Adrenal gland (tissue), 12 donors: ENCODE measurements around the gene ACP1. TPM values are rescaled to one million over a fixed set of nuclear protein-coding genes. Genes with fewer than 3 reads are reported as not detected.

Experiments used
- DNase-seq, 7 donors: peaks; one replicate each; pipeline ENCODE4 v3.0.0-alpha.2; 2019 to 2020
- H3K27ac ChIP-seq, 5 donors: fragments of 200-600 bp; sonication (generic) in 4 of 5; 1 replicate in 3 of 5; 2 replicates in 2 of 5; pipeline versions ENCODE4 v1.5.1 to v1.8.0; 2016 to 2020; ENCODE audit warnings: mild to moderate bottlenecking in 1 of 5
- H3K27me3 ChIP-seq: fragments of 200-600 bp; 2 replicates; pipeline ENCODE4 v1.8.0; 2021
- H3K36me3 ChIP-seq, 2 donors: fragments of 200-600 bp; replicated peaks in 1 of 2; 1 replicate in 1 of 2; 2 replicates in 1 of 2; pipeline versions ENCODE4 v1.5.1 to v1.8.0; 2018 to 2022
- H3K4me1 ChIP-seq, 2 donors: fragments of 200-600 bp; replicated peaks in 1 of 2; 1 replicate in 1 of 2; 2 replicates in 1 of 2; pipeline versions ENCODE4 v1.5.1 to v1.8.0; 2018 to 2021
- H3K4me3 ChIP-seq, 4 donors: fragments of 200-600 bp; sonication (generic) in 3 of 4; one replicate each; pipeline ENCODE4 v1.5.1; 2016 to 2018
- H3K9me3 ChIP-seq, 3 donors: fragments of 200-600 bp; sonication (generic) in 1 of 3; replicated peaks in 1 of 3; 1 replicate in 2 of 3; 2 replicates in 1 of 3; pipeline versions ENCODE4 v1.5.1 to v1.8.0; 2016 to 2021
- CTCF ChIP-seq, 6 experiments: fragments of 450-650 bp in 4 of 6; fragments of 200-600 bp in 2 of 6; sonication (generic) in 1 of 6; IDR thresholded peaks; 1 replicate in 5 of 6; 2 replicates in 1 of 6; pipeline versions ENCODE4 v1.5.1 to v1.8.0; 2016 to 2021; ENCODE audit warnings: antibody characterized with exemption in 6 of 6, mild to moderate bottlenecking in 2 of 6, moderate library complexity in 1 of 6
- POLR2A ChIP-seq, 2 donors: fragments of 450-650 bp; IDR thresholded peaks; one replicate each; pipeline ENCODE4 v1.6.1; 2017; ENCODE audit warnings: antibody characterized with exemption in 2 of 2, mild to moderate bottlenecking in 2 of 2, moderate library complexity in 1 of 2
- WGBS, 4 donors: extraction: QIAGEN DNeasy Blood & Tissue Kit in 2 of 4; methylation state at CpG; one replicate each; pipeline versions ENCODE4 v1.1.5 to v1.1.7; 2013 to 2017; 5-methylcytosine and 5-hydroxymethylcytosine counted together
- intact Hi-C, 2 donors: fragments of 100-400 bp; cut with DNase I; formaldehyde crosslinking; loops; one replicate each; pipeline versions ENCODE4 v1.14.1 to v1.15.0; 2022 to 2023
- polyA plus RNA-seq, 3 donors: library from polyadenylated mRNA; stranded (reverse); fragments of 200-250 nt in 2 of 3; fragments of 350-450 nt in 1 of 3; fragmentation: Illumina TruSeq in 1 of 3; extraction: RNeasy Lipid Tissue Mini Kit (QIAGEN cat#74804) in 1 of 3; gene quantifications; one replicate each; pipeline ENCODE4 v1.2.3, GENCODE V29; 2013 to 2014
- total RNA-seq, 9 donors: library from RNA; depleted of rRNA in 4 of 9; stranded (reverse); fragments of >200 nt in 4 of 9; fragments of 120-200 nt in 1 of 9; fragmentation: NEBNext Ultra II Directional in 1 of 9; extraction: Animal tissue kit (Norgen Biotek cat#: 25700) in 1 of 9; gene quantifications; one replicate each; pipeline versions ENCODE4 v1.1.0 to v1.2.4, GENCODE V29; 2013 to 2023
- donor health status: healthy with polysubstance abuse.
- donor health status: Bipolar disorder and iron deficiency.
- donor health status: DM: yes; HTN: yes; CAD: no.
- donor health status: DM: no; HTN: no; CAD: no.
- donor health status: DM: no; HTN: no; CAD: no.
- donor health status: DM: yes; HTN: yes; CAD: no.

ACP1 gene
- total and polyA plus RNA-seq, 12 donors = 59.5 to 386 (median 161) TPM

DNA sequence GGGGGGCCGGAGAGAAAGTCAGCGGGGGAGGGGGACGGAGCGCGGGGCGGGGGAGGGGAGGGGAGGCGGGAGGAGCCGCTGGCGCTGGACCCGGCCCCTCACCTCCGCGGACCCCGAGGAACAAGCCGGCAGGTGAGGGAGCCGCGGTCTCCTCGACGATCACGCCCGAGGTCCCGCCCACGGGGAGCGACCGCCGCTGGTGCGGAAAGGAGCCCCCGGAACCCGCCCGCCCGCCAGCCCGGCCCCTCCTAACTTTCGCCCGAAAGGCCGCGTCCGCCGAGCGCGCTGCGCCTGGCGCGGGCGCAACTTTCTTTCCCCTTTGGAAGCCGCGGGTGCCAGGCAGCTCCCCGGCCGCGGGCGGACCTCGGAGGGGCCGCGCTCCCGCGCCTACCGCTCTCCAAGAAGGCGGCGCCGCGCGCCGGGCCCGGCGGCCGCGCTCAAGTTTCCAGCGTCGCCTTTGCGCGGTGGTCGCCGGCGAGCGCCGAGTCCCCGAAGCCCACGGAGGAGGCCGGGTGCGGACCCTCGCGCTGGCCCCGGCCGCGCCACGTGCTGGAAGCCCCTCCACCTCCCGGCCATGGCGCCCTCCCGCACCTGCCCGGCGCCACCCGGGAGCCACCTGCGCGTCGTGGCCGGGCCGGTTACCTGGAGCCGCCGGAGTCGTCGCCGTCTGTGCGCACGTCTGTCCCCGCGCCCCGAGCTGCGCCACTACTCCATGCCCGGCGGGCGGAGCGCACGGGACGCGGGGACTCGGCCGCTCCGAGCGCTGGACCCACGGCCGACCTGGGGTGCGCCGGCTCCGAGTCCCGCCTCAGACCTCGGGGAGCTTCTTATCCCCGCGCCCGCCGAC lies 23.4 kb downstream of the ACP1 start, which contains the start of gene ALKAL2:
TSS of gene ALKAL2 (minus strand) at position 181 of the 847 bp plus-strand sequence. CDS start 256 bp downstream, outside the sequence.
- intact Hi-C loops = no loop called here
- DNase-seq = peak; percentile 52 to 64 (median 57)
- H3K36me3 ChIP-seq = peaks cover 0 to 19% of the 10 kb centered on the region in 2 donors
- TF ChIP-seq POLR2A (IDR thresholded peaks at IDR 0.05) (peak; percentile 20 to 58), CTCF (IDR thresholded peaks at IDR 0.05) (no peak)
- peak within 1 kb of the TSS; percentile 70 to 97 (median 89) for H3K27ac ChIP-seq
- 1 to 2% (median 1%) methylated on average over 11 to 128 of the region's 128 CpGs; no CpG with 5 or more reads in 1 of the 4 donors for WGBS, 4 donors
- H3K4me1 ChIP-seq = peaks cover 22 to 39% of the 10 kb centered on the region in 2 donors
- no peaks in the 10 kb centered on the region for H3K9me3 ChIP-seq
- H3K27me3 ChIP-seq = peaks cover 5% of the 10 kb centered on the region
- H3K4me3 ChIP-seq = peak within 1 kb of the TSS in 3 of 4 donors; percentile 20 to 60 (median 39)

DNA sequence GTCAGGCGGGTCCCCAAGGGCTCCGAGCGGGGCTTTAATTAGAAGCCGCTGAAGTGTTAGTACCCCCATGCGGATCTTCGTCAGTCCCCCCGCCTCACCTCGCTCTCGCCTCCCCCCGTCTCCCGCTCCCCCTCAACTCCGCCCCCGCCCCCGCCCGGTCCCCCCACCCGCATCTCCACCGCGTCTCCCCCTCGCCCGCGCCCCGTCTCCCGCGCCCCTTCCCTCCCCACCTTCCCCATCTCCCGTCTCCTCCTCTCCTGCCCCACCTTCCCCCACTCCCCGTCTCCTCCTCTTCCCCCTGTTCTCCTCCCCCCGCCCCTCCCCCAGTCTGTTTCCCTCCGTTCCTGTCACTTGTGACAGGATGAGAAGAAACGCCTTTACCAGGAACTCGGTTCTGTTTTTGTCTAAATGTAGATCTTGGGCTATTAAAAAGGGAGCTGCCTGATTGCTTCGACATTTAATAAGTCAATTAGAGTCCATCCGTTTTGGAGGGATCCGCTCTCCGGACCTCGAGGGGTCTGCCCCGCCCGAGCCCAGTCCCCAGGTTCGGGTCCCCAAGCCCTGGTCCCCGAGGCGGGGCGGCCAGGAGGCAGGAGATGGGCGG lies 24.1 kb downstream of the ACP1 start:
- no peaks in the 10 kb centered on the region for H3K9me3 ChIP-seq
- WGBS, 4 donors = 0 to 1% (median 0%) methylated on average over 8 to 42 of the region's 42 CpGs
- H3K27ac ChIP-seq = peak overlapping the region; percentile 70 to 97 (median 90)
- H3K4me3 ChIP-seq = peak overlapping the region in 2 of 4 donors; percentile 39 to 60
- H3K27me3 ChIP-seq = peaks cover 5% of the 10 kb centered on the region
- peak; percentile 85 to 97 (median 88) for DNase-seq
- intact Hi-C loops = no loop called here
- TF ChIP-seq POLR2A (IDR thresholded peaks at IDR 0.05) = no peak
- TF ChIP-seq CTCF (IDR thresholded peaks at IDR 0.05) = peak in 1 of 6 experiments; percentile 0
- H3K4me1 ChIP-seq = peaks cover 22 to 32% of the 10 kb centered on the region in 2 donors
- H3K36me3 ChIP-seq = peaks cover 0 to 12% of the 10 kb centered on the region in 2 donors

DNA sequence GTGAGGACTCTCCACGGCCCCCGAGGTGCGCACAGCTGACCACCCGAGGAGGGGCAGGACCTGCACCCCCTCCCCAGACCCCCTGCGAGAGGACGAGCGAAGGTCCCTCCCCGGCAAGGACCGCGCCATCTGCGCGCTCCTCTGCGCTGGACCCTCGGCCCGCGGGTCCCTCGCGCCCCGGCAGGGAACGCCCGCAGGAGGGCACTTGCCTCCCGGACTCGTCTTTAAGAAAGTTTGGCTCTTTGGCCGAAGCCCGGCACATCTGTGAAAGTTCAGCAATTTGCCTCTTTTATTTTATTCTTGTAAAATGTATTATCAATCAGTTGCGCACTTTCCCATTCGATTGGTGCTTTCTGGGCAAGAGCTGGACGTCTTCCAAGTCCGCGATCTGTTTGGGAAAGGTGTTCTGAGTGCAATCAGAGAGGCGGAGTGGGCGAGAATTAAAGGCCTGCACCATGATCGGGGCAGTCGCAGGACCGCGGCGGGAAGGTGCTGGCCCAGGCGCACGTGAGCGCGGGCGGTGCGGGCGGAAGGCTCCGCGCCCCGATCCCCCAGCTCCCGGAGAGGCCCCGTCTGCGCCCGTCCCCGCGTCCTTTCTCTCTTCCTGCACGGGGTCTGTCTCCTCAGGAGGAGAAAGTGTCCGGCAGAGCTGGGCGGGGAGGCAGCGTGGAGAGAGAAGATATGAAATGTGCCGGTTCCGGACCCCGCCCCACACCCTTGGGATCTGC lies 24.8 kb downstream of the ACP1 start:
- H3K9me3 ChIP-seq = no peaks in the 10 kb centered on the region
- TF ChIP-seq CTCF (IDR thresholded peaks at IDR 0.05) (no peak), POLR2A (IDR thresholded peaks at IDR 0.05) (peak in 1 of 2 donors; percentile 62)
- H3K27ac ChIP-seq = peak overlapping the region; percentile 70 to 97 (median 90)
- H3K27me3 ChIP-seq = peaks cover 5% of the 10 kb centered on the region
- WGBS, 4 donors = 0 to 1% (median 1%) methylated on average over 21 to 60 of the region's 60 CpGs
- H3K4me3 ChIP-seq = peak overlapping the region in 2 of 4 donors; percentile 39 to 60
- H3K36me3 ChIP-seq = peaks cover 0 to 7% of the 10 kb centered on the region in 2 donors
- peak; percentile 59 to 78 (median 69) for DNase-seq
- H3K4me1 ChIP-seq = peaks cover 19 to 25% of the 10 kb centered on the region in 2 donors
- intact Hi-C loops = loop anchor here in 1 of 2 donors (5.0 to 10.0 kb wide), 3 partner anchors 45 to 355 kb away; no protein-coding TSS in a partner anchor
